Endothelial cell of umbilical vein (primary cell): ENCODE results near the gene HYAL1. TPM values are rescaled to one million over a fixed set of nuclear protein-coding genes. Genes with fewer than 3 reads are reported as not detected.

Experiments
- BruUV-seq: library from RNA; stranded (reverse); fragments of 400-500 nt; replicated peaks from 2 replicates; lab custom pipeline; 2021; lab: Mats Ljungman, UMichigan
- CTCF ChIA-PET: fragments of 300-600, 350-600 bp; sonication (Branson Sonifier 250); formaldehyde crosslinking; loops from one replicate; lab custom pipeline; 2021; ENCODE audit warnings: antibody characterized with exemption, inconsistent platforms; lab: Charles Lee
- POLR2A ChIA-PET: fragments of 300-600, 350-600 bp; sonication (Branson Sonifier 250); formaldehyde crosslinking; loops from one replicate; lab custom pipeline; 2021; ENCODE audit warnings: antibody characterized with exemption, inconsistent platforms; lab: Charles Lee
- DNase-seq: peaks from one replicate; pipeline ENCODE4 v3.0.0-alpha.2; 2011; ENCODE audit warnings: low read depth, low spot score
- FAIRE-seq: peaks from 2 replicates; lab custom pipeline; 2011; peaks lifted over from hg19 to GRCh38; lab: Jason Lieb, UNC
- H2AFZ ChIP-seq: 2 replicates; pipeline ENCODE4 v1.6.0; 2012; ENCODE audit warnings: low read depth, low read length, control low read depth, inconsistent platforms
- H3K27ac ChIP-seq: 2 replicates; pipeline ENCODE4 v1.5.1; 2011; ENCODE audit warnings: low read depth, mild to moderate bottlenecking, control low read depth, low read length, moderate library complexity; ENCODE audit not compliant: insufficient read depth
- H3K27me3 ChIP-seq, 2 experiments: 2 replicates each; pipeline versions ENCODE4 v1.6.0 to v1.6.1; 2011; ENCODE audit warnings: low read length in 2 of 2, mixed read lengths in 1 of 2; ENCODE audit not compliant: control insufficient read depth in 2 of 2, insufficient read depth in 2 of 2
- H3K36me3 ChIP-seq, 2 experiments: 2 replicates in 1 of 2; 3 replicates in 1 of 2; pipeline ENCODE4 v1.5.1; 2011; ENCODE audit warnings: low read length in 2 of 2, mild to moderate bottlenecking in 1 of 2, moderate library complexity in 1 of 2; ENCODE audit not compliant: control insufficient read depth in 2 of 2, insufficient read depth in 2 of 2; ENCODE audit errors: extremely low read depth in 1 of 2
- H3K4me1 ChIP-seq: 3 replicates; pipeline ENCODE4 v1.5.1; 2011; ENCODE audit warnings: mild to moderate bottlenecking, low read length; ENCODE audit not compliant: control insufficient read depth, insufficient read depth; ENCODE audit errors: extremely low read depth
- H3K4me2 ChIP-seq: 2 replicates; pipeline ENCODE4 v1.6.1; 2011; ENCODE audit warnings: low read length, control low read depth, mixed read lengths; ENCODE audit not compliant: insufficient read depth
- H3K4me3 ChIP-seq, 3 experiments: fragments of 200-600 bp in 1 of 3; sonication (generic), shearing (Covaris generic) in 1 of 3; replicated peaks in 1 of 3; 2 replicates each; pipeline ENCODE4 v1.5.1; 2011 to 2016; ENCODE audit warnings: control low read depth in 3 of 3, low read length in 3 of 3, mild to moderate bottlenecking in 2 of 3, inconsistent platforms in 1 of 3, low read depth in 1 of 3, moderate library complexity in 1 of 3; ENCODE audit not compliant: insufficient read depth in 1 of 3
- H3K79me2 ChIP-seq: 2 replicates; pipeline ENCODE4 v1.6.0; 2012; ENCODE audit warnings: low read length, inconsistent platforms; ENCODE audit not compliant: control insufficient read depth, insufficient read depth
- H3K9ac ChIP-seq: replicated peaks from 2 replicates; pipeline ENCODE3; 2011; ENCODE audit warnings: low read length, control low read depth; ENCODE audit not compliant: insufficient read depth; ENCODE audit errors: extremely low read depth
- H3K9me1 ChIP-seq: replicated peaks from 3 replicates; pipeline ENCODE4 v1.6.0; 2011; ENCODE audit warnings: mild to moderate bottlenecking, low read length; ENCODE audit not compliant: control insufficient read depth, insufficient read depth; ENCODE audit errors: extremely low read depth
- H3K9me3 ChIP-seq: replicated peaks from 2 replicates; pipeline ENCODE4 v1.5.1; 2012; ENCODE audit warnings: low read length, inconsistent platforms; ENCODE audit not compliant: control insufficient read depth, insufficient read depth
- H4K20me1 ChIP-seq: replicated peaks from 2 replicates; pipeline ENCODE3; 2011; ENCODE audit warnings: mild to moderate bottlenecking, low read length; ENCODE audit not compliant: control insufficient read depth, insufficient read depth; ENCODE audit errors: extremely low read depth
- CTCF ChIP-seq, 2 donors: IDR thresholded peaks; 1 replicate in 1 of 2; 2 replicates in 1 of 2; pipeline ENCODE4 v1.5.1; 2011; ENCODE audit warnings: low read length in 2 of 2, mild to moderate bottlenecking in 2 of 2, moderate library complexity in 2 of 2, control low read depth in 1 of 2, inconsistent platforms in 1 of 2, low read depth in 1 of 2; ENCODE audit not compliant: insufficient read depth in 1 of 2; ENCODE audit errors: extremely low read depth in 1 of 2
- EZH2 ChIP-seq: IDR thresholded peaks from 2 replicates; pipeline ENCODE4 v1.6.1; 2012; ENCODE audit warnings: borderline replicate concordance, low read depth, mild to moderate bottlenecking, moderate library complexity, low read length, inconsistent platforms; ENCODE audit not compliant: severe bottlenecking
- FOS ChIP-seq: IDR thresholded peaks from 2 replicates; pipeline ENCODE4 v1.6.1; 2011; ENCODE audit warnings: mild to moderate bottlenecking, low read length, moderate library complexity, borderline replicate concordance; ENCODE audit not compliant: insufficient read depth
- GATA2 ChIP-seq: IDR thresholded peaks from 2 replicates; pipeline ENCODE4 v1.7.0; 2011; ENCODE audit warnings: low read depth, mild to moderate bottlenecking, moderate library complexity, mixed read lengths, low read length; ENCODE audit not compliant: insufficient read length, insufficient read depth
- JUN ChIP-seq: IDR thresholded peaks from 2 replicates; pipeline ENCODE4 v1.6.1; 2011; ENCODE audit warnings: borderline replicate concordance, low read depth; ENCODE audit not compliant: insufficient read length, insufficient read depth
- MAX ChIP-seq: IDR thresholded peaks from 2 replicates; pipeline ENCODE4 v1.6.1; 2011; ENCODE audit not compliant: insufficient read depth, insufficient read length
- MYC ChIP-seq: IDR thresholded peaks from one replicate; pipeline ENCODE4 v1.6.1; 2011; ENCODE audit warnings: mild to moderate bottlenecking, low read depth, low read length
- POLR2A ChIP-seq: IDR thresholded peaks from 2 replicates; pipeline ENCODE4 v1.6.1; 2012; ENCODE audit warnings: low read depth, mild to moderate bottlenecking, control low read depth, low read length
- POLR2AphosphoS5 ChIP-seq: IDR thresholded peaks from 2 replicates; pipeline ENCODE4 v1.6.1; 2012; ENCODE audit warnings: low read depth, mild to moderate bottlenecking, control low read depth, low read length, moderate library complexity; ENCODE audit not compliant: insufficient read depth
- dilution Hi-C: fragments of 300-500 bp; cut with MboI; formaldehyde crosslinking; loops from one replicate; pipeline ENCODE4 v1.15.0; 2019; ENCODE audit warnings: low sequenced_read_pairs; ENCODE audit not compliant: extremely low pct_ligation_motif_present
- intact Hi-C: fragments of 100-400 bp; cut with micrococcal nuclease; formaldehyde crosslinking; loops from one replicate; pipeline ENCODE4 v1.10.0; 2022
- polyA plus RNA-seq, 4 experiments: library from polyadenylated mRNA; depleted of rRNA in 3 of 4; stranded (reverse) in 3 of 4; unstranded in 1 of 4; fragments of >200 nt; gene quantifications; 2 replicates each; pipeline versions ENCODE4 v1.2.1 to v1.2.3, GENCODE V29; 2011 to 2012; ENCODE audit warnings: missing spikeins in 1 of 4
- total RNA-seq: library from RNA; stranded (reverse); gene quantifications from 2 replicates; pipeline ENCODE4 v1.2.3, GENCODE V29; 2021

Gene HYAL1
- total and polyA plus RNA-seq, 2 donors (not counting 3 experiments of a cell fraction or from before 2014, with no cell fraction given), result 2.2 to 3.3 TPM

- intact Hi-C loops, result loop anchor here (5.0 kb wide), 1 partner anchor 92 kb away; no protein-coding TSS in a partner anchor
- peaks cover 17% of the 10 kb centered on the region for H3K4me1 ChIP-seq
- H3K36me3 ChIP-seq, result peaks cover 0 to 4% of the 10 kb centered on the region in 2 experiments
- no TSS peak for BruUV-seq
- H2AFZ ChIP-seq, result no peak overlapping the region
- dilution Hi-C loops, result no loop called here
- no peak for FAIRE-seq
- no peaks in the 10 kb centered on the region for H3K27me3 ChIP-seq
- TF ChIP-seq GATA2 (no peak), JUN (no peak), CTCF (IDR thresholded peaks at IDR 0.05; ENCODE audit: extremely low read depth in 1 of 2, insufficient read depth in 1 of 2, low read depth in 1 of 2, low read length in 2 of 2) (no peak), POLR2A (no peak), MAX (no peak), FOS (no peak), MYC (no peak), POLR2AphosphoS5 (no peak), EZH2 (no peak)
- H3K4me3 ChIP-seq, result no peak overlapping the region
- H3K9me3 ChIP-seq, result no peaks in the 10 kb centered on the region
- CTCF ChIA-PET, result interaction anchor here (0.7 to 7.7 kb wide), 4 partner anchors 9 to 196 kb away, joined by 3 to 165 read pairs (median 4); no protein-coding TSS in a partner anchor
- H3K4me2 ChIP-seq, result peak overlapping the region; percentile 50
- H3K9me1 ChIP-seq, result no peaks in the 10 kb centered on the region
- H4K20me1 ChIP-seq, result no peaks in the 10 kb centered on the region
- H3K9ac ChIP-seq, result no peak overlapping the region
- no peak overlapping the region for H3K27ac ChIP-seq
- DNase-seq, result no peak
- POLR2A ChIA-PET, result no interaction called here
- H3K79me2 ChIP-seq, result no peaks in the 10 kb centered on the region
Measured at GRCh38 chr3:50345008-50345407, 41.6 kb upstream of the HYAL1 start.
